Liver (tissue), 3 donors: ENCODE measurements around the gene NUDT16.

Source experiments
- CTCF ChIP-seq: fragments of 150-350 bp; IDR thresholded peaks from 2 replicates; pipeline ENCODE4 v1.5.1; 2017; ENCODE audit warnings: improper control_type of control experiment, low read depth, low read length; ENCODE audit not compliant: missing input control
- HNF4A ChIP-seq, 2 donors: conservative IDR thresholded peaks; 2 replicates each; pipeline ENCODE4 v1.6.1; 2016; ENCODE audit warnings: antibody characterized with exemption in 2 of 2, mild to moderate bottlenecking in 2 of 2
- donor health status: healthy.
- donor health status: healthy.

GRCh38 chr3:131403216-131403895 lies 21.8 kb downstream of the NUDT16 start:
- no peak for TF ChIP-seq CTCF
- TF ChIP-seq HNF4A (conservative IDR thresholded peaks at IDR 0.05), result no peak
